ENCODE results near the gene ZNF365. TPM values are rescaled to one million over a fixed set of nuclear protein-coding genes. Genes with fewer than 3 reads are reported as not detected.

ZNF365 gene
- total RNA-seq, 2 experiments from 2014 or later = 0.23 to 0.35 TPM

GRCh38 chr10:62381385-62382102 lies 7.4 kb downstream of the ZNF365 start:
- POLR2A ChIA-PET = no interaction called here
- DNase-seq = no peak
- H3K36me3 Mint-ChIP-seq (ENCODE audit: low read depth) = peaks cover 4% of the 10 kb centered on the region
- CTCF ChIA-PET = no interaction called here
- peaks cover 2% of the 10 kb centered on the region for H3K9me3 Mint-ChIP-seq
- peaks cover 43% of the 10 kb centered on the region for H3K27me3 Mint-ChIP-seq
- H3K27ac Mint-ChIP-seq = no peak overlapping the region
- no peak overlapping the region for H3K4me3 Mint-ChIP-seq
- peaks cover 28% of the 10 kb centered on the region for H3K4me1 Mint-ChIP-seq

- H3K4me1 Mint-ChIP-seq = peaks cover 28% of the 10 kb centered on the region
- H3K27ac Mint-ChIP-seq = no peak overlapping the region
- ChIA-PET POLR2A (no interaction called here), CTCF (no interaction called here)
- no peak for DNase-seq
- H3K36me3 Mint-ChIP-seq (ENCODE audit: low read depth) = peaks cover 4% of the 10 kb centered on the region
- H3K9me3 Mint-ChIP-seq = peaks cover 3% of the 10 kb centered on the region
- no peak overlapping the region for H3K4me3 Mint-ChIP-seq
- peaks cover 47% of the 10 kb centered on the region for H3K27me3 Mint-ChIP-seq
These were observed 8.7 kb downstream of the ZNF365 start for GRCh38 chr10:62382831-62383230.

GRCh38 chr10:62384057-62384446 lies 9.9 kb downstream of the ZNF365 start:
- Mint-ChIP-seq H3K4me1 (peaks cover 28% of the 10 kb centered on the region), H3K9me3 (peaks cover 7% of the 10 kb centered on the region), H3K36me3 (ENCODE audit: low read depth) (peaks cover 4% of the 10 kb centered on the region), H3K4me3 (no peak overlapping the region), H3K27ac (peak overlapping the region; percentile 15), H3K27me3 (peaks cover 50% of the 10 kb centered on the region)
- peak; percentile 77 for DNase-seq
- ChIA-PET POLR2A (interaction anchor here (0.8 to 1.3 kb wide), 4 partner anchors 11 to 481 kb away, joined by 3 to 5 read pairs (median 4); no protein-coding TSS in a partner anchor), CTCF (interaction anchor here (0.6 to 0.7 kb wide), 2 partner anchors 9 to 557 kb away, joined by 3 read pairs; no protein-coding TSS in a partner anchor)

- no peak for DNase-seq
- H3K4me1 Mint-ChIP-seq = peaks cover 28% of the 10 kb centered on the region
- no peak overlapping the region for H3K4me3 Mint-ChIP-seq
- H3K36me3 Mint-ChIP-seq (ENCODE audit: low read depth) = peaks cover 4% of the 10 kb centered on the region
- ChIA-PET POLR2A (interaction anchor here (0.8 to 1.3 kb wide), 4 partner anchors 11 to 482 kb away, joined by 3 to 5 read pairs (median 4); no protein-coding TSS in a partner anchor), CTCF (no interaction called here)
- H3K27ac Mint-ChIP-seq = peak overlapping the region; percentile 15
- peaks cover 7% of the 10 kb centered on the region for H3K9me3 Mint-ChIP-seq
- peaks cover 49% of the 10 kb centered on the region for H3K27me3 Mint-ChIP-seq
These were observed 10.4 kb downstream of the ZNF365 start for GRCh38 chr10:62384447-62385081.

GRCh38 chr10:62386356-62387320 lies 12.5 kb downstream of the ZNF365 start:
- Mint-ChIP-seq H3K9me3 (peaks cover 7% of the 10 kb centered on the region), H3K4me3 (no peak overlapping the region), H3K27me3 (peaks cover 39% of the 10 kb centered on the region), H3K36me3 (ENCODE audit: low read depth) (peaks cover 4% of the 10 kb centered on the region), H3K27ac (no peak overlapping the region), H3K4me1 (peaks cover 28% of the 10 kb centered on the region)
- ChIA-PET POLR2A (no interaction called here), CTCF (interaction anchor here (0.7 kb wide), 1 partner anchor 52 kb away, joined by 3 read pairs; no protein-coding TSS in a partner anchor)
- DNase-seq = no peak

- no peak overlapping the region for H3K27ac Mint-ChIP-seq
- H3K36me3 Mint-ChIP-seq (ENCODE audit: low read depth) = no peaks in the 10 kb centered on the region
- H3K4me1 Mint-ChIP-seq = peaks cover 21% of the 10 kb centered on the region
- H3K4me3 Mint-ChIP-seq = no peak overlapping the region
- ChIA-PET POLR2A (no interaction called here), CTCF (no interaction called here)
- peaks cover 22% of the 10 kb centered on the region for H3K27me3 Mint-ChIP-seq
- peaks cover 5% of the 10 kb centered on the region for H3K9me3 Mint-ChIP-seq
- DNase-seq = no peak
These were observed 14.2 kb downstream of the ZNF365 start for GRCh38 chr10:62388328-62388727.

- H3K27ac Mint-ChIP-seq = no peak overlapping the region
- H3K4me3 Mint-ChIP-seq = no peak overlapping the region
- ChIA-PET CTCF (no interaction called here), POLR2A (interaction anchor here (1.1 kb wide), 1 partner anchor 342 kb away, joined by 3 read pairs; no protein-coding TSS in a partner anchor)
- peaks cover 17% of the 10 kb centered on the region for H3K27me3 Mint-ChIP-seq
- no peaks in the 10 kb centered on the region for H3K36me3 Mint-ChIP-seq (ENCODE audit: low read depth)
- peaks cover 3% of the 10 kb centered on the region for H3K4me1 Mint-ChIP-seq
- H3K9me3 Mint-ChIP-seq = peaks cover 5% of the 10 kb centered on the region
- DNase-seq = no peak
These were observed 16.5 kb downstream of the ZNF365 start for GRCh38 chr10:62390497-62391176.

GRCh38 chr10:62393237-62393636 lies 19.1 kb downstream of the ZNF365 start:
- Mint-ChIP-seq H3K4me1 (no peaks in the 10 kb centered on the region), H3K27ac (no peak overlapping the region), H3K9me3 (no peaks in the 10 kb centered on the region), H3K4me3 (no peak overlapping the region), H3K27me3 (peaks cover under 1% of the 10 kb centered on the region), H3K36me3 (ENCODE audit: low read depth) (no peaks in the 10 kb centered on the region)
- POLR2A ChIA-PET = no interaction called here
- DNase-seq = no peak
- CTCF ChIA-PET = no interaction called here

GRCh38 chr10:62394556-62395018 lies 20.4 kb downstream of the ZNF365 start:
- Mint-ChIP-seq H3K36me3 (ENCODE audit: low read depth) (no peaks in the 10 kb centered on the region), H3K4me1 (no peaks in the 10 kb centered on the region), H3K27me3 (no peaks in the 10 kb centered on the region), H3K27ac (no peak overlapping the region), H3K9me3 (peaks cover 1% of the 10 kb centered on the region), H3K4me3 (no peak overlapping the region)
- no peak for DNase-seq
- ChIA-PET POLR2A (no interaction called here), CTCF (no interaction called here)

- Mint-ChIP-seq H3K27ac (no peak overlapping the region), H3K4me1 (no peaks in the 10 kb centered on the region), H3K27me3 (no peaks in the 10 kb centered on the region), H3K9me3 (peaks cover 1% of the 10 kb centered on the region), H3K36me3 (ENCODE audit: low read depth) (no peaks in the 10 kb centered on the region), H3K4me3 (no peak overlapping the region)
- CTCF ChIA-PET = no interaction called here
- POLR2A ChIA-PET = no interaction called here
- DNase-seq = no peak
These were observed 21.7 kb downstream of the ZNF365 start for GRCh38 chr10:62395892-62396291.

GRCh38 chr10:62396864-62397263 lies 22.7 kb downstream of the ZNF365 start:
- no peaks in the 10 kb centered on the region for H3K36me3 Mint-ChIP-seq (ENCODE audit: low read depth)
- no peaks in the 10 kb centered on the region for H3K27me3 Mint-ChIP-seq
- ChIA-PET POLR2A (no interaction called here), CTCF (no interaction called here)
- H3K4me1 Mint-ChIP-seq = no peaks in the 10 kb centered on the region
- DNase-seq = no peak
- no peak overlapping the region for H3K27ac Mint-ChIP-seq
- H3K9me3 Mint-ChIP-seq = peaks cover 1% of the 10 kb centered on the region
- H3K4me3 Mint-ChIP-seq = no peak overlapping the region

GRCh38 chr10:62399211-62399610 lies 25.0 kb downstream of the ZNF365 start:
- Mint-ChIP-seq H3K27me3 (peaks cover 2% of the 10 kb centered on the region), H3K27ac (no peak overlapping the region), H3K36me3 (ENCODE audit: low read depth) (no peaks in the 10 kb centered on the region), H3K4me1 (no peaks in the 10 kb centered on the region), H3K9me3 (peaks cover 1% of the 10 kb centered on the region), H3K4me3 (no peak overlapping the region)
- ChIA-PET CTCF (no interaction called here), POLR2A (no interaction called here)
- DNase-seq = no peak
